Colon (tissue), 2 donors: ENCODE results near the gene HPCAL1.

Source experiments
- FAIRE-seq: peaks from 2 replicates; lab custom pipeline; 2012; peaks lifted over from hg19 to GRCh38; lab: Jason Lieb, UNC
- donor health status: control.
- donor health status: control.

HPCAL1 gene

DNA sequence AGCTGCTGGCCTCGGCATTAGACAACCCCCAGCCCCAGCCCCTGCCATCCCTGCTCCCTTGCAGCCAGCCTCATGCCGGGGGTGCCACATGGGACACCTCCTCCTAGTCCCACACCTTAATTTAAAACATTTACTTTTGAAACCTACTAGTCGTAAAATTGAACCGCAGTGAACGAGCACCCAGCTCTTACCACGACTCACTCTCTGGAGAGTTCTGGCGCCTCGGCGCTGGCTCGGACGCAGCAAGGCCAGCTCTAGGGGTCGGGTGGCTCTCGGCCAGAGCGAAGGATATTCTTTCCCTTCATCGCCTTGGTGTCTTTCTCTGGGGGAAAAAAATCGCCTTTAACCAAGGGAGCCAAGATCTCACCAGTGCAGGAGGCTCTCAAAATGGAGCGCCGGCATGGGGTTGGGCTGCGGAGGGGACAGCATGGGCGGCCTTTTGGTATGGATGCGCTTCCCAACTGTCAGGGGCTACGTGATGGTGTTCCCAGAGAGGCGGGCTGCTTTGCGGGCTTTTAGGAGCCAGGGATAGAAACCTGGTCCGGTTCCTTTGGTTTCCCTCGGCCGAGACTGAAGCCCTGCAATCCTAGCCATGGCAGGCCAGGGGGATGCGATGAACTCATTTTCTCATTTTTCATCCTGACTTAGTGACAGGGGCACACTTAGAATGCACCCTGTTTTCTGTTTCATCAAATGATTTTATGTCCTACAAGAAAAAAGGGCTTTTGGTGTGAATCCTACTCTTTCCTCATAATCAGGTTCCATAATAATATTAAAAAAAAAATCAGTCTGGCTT is 2.0 kb downstream of the HPCAL1 start:
- no peak for FAIRE-seq

DNA sequence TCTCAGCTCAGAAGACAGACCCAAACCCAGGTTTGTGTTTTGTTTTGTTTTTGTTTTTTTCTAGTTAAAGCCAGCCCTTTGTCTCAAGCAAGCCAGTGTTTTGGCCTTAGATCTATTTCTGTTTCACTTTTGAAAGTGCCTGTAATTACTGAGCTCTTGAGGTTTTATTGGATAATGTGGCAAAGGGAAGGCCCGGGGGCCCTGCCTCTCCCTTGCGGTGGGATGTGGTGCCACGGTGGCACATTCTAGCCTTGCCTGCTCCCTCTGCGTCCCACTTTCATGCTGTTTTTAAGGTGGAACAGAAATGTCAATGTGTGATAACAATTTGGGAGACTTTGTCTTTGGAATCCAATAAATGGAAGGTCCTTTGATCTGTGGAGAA is 2.5 kb downstream of the HPCAL1 start:
- no peak for FAIRE-seq

DNA sequence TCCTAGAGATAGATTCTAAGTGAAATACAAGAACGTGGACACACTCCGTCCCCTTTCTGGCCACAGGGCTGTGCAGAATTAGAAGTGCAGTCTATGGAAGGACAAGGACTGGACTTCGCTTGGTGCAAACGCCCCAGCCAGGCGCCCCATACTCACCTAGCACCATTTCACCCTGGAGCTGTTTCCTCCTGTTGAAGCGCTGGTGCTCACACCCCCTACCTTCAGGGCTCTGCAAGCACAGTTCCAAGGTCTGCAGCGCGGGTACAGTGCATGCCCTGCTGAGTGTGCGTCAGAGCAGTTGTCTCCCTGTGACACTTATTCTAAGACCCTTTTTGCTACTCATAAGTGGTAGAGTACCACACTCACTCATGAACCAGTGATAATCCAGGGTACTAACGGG is 3.0 kb downstream of the HPCAL1 start:
- no peak for FAIRE-seq

DNA sequence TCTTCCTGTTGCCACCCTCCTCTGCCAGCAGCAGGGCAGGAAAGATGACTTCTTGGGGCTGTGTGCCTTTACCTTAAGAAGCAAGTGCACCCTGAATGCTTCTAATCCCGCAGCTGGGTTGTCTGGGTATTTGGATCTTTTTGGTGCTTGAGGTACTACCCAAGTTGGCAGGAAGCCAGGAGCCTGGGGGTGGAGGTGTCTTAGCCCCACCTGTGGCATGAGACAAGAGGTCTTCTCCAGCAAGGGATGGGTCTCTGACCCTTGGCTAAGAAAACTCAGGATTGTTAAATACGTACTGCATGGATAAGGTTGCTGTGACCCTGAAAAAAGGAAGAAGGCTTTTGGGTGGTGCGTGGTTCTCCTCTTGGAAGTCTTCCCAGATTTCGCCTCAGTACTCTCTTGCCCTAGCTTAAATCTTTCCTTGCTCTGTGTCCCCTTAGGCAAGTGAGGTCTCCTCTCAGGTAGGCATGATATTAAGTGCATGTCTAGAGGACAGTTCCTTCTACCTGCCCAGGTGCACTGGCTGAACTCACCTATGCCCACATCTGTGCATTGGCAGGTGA is 4.3 kb downstream of the HPCAL1 start:
- FAIRE-seq = no peak

DNA sequence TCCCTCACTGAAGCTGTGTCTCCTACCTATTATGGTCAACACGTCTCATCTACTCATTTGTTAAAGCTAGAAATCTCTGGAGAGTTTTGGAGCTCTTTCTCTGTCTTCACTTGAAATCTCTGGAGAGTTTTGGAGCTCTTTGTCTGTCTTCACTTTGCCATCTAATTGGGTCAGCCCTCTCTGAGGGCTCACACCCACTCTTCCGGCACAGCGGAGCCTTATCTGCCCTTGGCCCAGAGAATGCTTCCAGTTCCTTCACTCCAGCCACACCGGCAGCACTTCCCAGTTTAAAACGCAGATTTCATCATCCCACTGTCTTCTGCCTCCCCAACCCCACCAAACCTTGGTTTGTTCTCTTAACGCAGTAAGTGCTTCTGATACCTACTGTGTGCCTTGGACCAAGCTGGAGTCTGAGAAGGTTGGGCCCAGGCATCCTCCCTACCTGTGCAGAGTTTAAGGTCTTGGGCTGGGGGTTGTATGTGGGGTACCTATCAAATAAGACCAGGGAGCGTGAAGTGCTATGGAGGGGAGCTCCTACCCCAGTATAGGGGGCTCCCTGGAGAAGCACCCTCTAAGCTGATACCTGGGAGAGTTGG is 5.0 kb downstream of the HPCAL1 start:
- FAIRE-seq = no peak

DNA sequence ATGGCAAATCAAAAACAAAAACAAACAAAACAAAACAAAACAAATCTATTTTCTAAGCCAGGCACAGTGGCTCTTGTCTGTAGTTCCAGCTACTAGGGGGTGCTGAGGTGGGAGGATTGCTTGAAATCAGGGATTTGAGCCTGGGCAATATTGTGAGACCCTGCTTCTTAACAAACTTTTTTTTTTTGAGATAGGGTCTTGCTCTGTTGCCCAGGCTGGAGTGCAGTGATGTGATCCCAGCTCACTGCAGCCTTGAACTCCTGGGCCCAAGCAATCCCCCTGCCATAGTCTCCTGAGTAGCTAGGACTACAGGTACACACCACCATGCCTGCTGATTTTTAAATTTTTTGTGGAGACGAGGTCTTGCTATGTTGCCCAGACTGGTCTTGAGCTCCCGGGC is 6.2 kb downstream of the HPCAL1 start:
- no peak for FAIRE-seq

DNA sequence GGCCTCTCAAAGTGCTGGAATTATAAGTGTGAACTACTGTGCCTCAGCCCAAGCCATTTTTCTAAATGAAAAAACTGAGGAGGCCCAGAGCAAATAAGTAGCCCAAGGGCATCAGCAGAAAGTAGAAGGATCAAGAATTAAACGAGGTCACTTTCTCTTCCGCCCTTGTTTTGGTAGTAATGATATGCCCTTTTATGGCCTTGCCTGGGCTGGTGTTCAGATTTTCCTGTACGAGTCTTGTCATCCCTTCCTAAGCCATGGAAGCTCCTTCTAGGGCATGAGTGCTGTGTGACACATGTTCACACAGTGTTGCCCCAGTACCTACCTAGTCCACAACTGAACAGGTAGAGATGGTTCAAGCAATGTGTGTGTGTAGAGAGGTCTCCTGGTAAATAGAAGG is 6.6 kb downstream of the HPCAL1 start:
- no peak for FAIRE-seq

DNA sequence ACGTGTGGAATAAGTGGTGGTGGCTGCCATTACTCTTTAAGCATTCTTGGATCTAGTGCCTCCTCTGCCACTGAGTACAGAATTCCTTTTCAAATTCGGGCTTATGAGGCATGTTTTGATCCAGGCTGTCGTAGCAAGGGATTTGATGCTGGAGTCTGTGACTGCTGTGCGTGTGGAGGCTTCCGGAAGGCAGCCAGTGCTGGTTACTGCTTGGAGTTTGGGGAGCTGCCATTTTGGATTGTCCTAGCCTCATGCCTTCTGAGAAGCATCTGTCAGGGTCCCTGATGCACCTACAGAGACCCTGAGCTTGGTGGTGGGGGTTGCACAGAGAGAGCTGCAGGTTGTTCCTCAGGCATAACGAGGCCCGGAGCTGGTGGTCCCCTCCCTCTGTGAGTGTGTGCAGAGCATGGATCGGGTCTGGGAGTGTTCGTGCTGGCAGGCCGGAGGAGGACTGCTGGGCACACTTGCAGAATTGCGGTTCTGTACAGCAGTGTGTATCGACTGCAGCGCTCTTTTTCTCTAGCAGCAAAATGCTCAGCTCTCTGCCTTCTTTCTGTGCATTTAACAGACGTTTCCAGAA is 7.7 kb downstream of the HPCAL1 start:
- no peak for FAIRE-seq

DNA sequence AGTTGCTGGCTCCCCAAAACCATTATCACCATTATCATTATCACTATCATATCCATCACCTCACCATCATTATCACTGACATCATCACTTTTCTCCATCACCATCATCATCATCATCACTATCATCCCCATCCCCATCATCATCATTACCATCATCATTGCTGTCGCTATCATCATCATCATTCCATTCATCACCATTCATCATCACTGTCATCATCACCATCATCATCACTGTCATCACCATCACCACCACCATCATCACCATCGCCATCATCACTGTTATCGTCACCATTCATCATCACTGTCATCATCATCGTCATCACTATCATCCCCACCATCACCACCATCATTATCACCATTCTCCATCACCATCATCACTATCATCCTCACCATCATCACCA is 9.0 kb downstream of the HPCAL1 start:
- FAIRE-seq = no peak

DNA sequence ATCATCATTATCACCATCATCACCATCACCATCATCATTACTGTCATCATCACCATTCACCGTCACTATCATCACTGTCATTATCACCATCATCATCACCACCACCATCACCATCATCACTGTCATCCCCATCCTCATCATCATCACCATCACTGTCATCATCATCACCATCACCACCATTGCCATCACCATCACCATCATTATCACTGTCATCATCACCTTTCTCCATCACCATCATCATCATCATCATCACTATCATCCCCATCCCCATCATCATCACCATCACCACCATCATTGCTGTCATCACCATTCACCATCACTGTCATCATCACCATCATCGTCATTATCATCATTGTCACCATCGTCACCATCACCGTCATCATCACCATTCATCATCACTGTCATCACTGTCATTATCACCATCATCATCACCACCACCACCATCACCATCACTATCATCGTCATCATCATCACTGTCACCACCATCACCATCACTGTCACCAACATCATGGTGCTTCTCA is 9.8 kb downstream of the HPCAL1 start:
- FAIRE-seq = no peak

DNA sequence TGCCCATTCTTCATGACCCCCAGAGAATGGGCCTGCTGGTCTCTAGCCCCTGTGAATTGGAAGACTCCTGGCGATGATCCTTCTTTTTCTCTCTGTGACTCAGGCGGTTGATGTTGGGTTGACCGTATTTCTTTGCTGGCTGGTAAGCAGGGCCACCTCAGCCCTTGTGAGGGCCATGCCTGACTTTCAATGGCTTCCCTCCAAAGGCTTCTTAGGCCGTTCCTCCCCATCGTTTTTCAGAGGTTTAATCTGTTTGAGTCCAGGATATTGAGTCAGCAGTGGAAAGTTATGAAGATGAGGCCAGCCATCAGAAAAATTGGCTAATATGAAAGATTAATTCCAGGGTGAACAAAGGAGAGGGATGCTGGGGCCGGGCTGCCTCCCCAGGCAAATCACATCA is 13.6 kb downstream of the HPCAL1 start:
- FAIRE-seq = no peak

DNA sequence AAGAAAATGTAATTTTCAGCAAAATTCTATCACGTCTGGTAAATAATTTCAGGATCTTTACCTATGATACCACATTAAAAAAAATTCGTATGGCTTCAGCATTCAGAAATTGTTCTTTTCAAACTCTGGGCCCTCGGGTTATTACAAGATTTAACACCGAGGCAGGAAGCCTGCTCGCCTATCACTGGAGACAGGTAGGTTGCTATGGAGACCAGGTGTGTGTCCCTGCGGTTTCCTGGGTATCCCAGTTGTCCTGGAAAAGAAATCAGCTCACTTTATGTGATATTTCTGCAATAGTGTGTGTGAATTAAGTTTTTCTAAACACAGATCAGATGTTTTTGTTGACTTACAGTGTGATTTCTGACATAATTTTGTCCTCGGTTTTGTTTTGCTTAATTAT is 14.2 kb downstream of the HPCAL1 start:
- no peak for FAIRE-seq

DNA sequence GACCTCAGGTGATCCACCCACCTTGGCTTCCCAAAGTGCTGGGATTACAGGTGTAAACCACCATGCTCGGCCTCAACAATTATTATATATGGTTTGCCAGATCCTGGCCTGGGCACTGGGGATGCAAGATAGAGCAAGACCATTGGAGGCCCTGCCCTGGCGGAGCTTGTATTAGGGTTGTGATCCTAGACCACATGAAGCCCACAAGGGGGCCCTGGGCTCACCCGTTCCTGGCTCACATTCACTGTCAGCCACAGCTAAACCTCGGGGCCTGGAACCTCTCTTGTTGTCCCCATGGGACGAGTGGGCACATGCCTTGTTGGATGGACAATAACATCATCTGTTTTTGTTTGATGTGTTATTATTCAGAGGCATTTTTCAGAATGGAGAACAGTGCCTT is 14.9 kb downstream of the HPCAL1 start:
- no peak for FAIRE-seq

DNA sequence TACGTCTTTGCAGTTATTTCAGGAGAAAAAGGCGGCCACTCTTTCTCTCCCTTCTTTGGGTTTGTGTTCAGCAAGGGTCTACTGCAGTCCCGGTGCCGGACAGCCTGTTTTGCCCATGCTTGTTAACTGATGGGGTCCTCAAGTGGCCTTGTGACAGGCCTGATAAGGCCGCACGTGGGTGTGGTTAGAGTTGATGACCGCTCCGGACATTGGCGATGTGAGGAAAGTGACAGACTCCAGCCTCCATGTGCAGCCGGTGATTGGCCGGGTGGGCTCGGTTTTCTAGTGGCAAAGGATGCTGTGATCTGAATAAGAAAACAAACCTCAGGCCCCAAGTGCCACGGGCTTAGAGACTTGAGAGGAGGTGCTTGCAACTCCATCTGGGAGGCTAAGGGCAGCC is 15.6 kb downstream of the HPCAL1 start:
- no peak for FAIRE-seq

DNA sequence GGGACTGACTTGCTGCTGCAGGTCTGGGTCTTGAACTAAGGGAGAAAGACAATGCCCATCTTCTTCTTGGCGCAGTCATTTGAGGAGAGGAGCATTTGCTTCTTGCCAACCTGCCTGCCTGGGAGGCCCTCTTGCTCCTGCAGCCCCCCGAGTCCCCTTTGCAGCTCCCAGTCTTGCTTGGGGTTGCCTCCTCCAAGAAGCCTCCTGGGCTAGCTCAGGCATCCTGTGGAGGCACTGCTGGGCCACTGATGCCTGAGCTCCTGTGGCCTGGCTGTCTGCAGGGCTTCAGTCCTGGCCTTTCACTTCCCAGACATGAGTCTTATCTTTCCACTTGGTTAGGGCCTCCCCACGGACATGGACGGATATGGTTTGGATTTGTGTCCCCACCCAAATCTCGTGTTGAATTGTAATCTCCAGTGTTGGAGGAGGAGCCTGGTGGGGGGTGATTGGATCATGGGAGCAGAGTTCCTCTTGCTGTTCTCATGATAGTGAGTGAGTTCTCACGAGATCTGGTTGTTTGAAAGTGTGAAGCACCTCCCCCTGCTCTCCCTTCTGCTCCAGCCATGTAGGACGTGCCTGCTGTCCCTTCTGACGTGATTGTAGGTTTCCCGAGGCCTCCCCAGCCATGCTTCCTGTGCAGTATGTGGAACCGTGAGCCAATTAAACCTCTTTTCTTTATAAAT is 17.3 kb downstream of the HPCAL1 start:
- no peak for FAIRE-seq

DNA sequence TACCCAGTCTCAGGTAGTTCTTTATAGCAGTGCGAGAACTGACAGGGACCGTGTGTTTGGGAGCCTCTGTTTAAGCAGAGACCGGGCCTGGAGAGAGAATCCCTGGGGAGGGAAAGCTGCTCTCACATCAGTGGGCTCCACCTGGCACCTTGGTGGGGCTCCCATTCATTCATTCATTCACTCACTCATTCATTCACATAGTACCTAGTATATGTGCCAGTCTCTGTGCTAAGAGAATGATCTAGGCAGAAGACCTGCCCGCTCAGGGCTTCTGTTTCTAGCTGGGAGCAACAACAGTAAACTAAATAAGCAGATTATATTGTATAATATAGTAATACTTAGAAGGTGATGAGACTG is 17.8 kb downstream of the HPCAL1 start:
- no peak for FAIRE-seq

DNA sequence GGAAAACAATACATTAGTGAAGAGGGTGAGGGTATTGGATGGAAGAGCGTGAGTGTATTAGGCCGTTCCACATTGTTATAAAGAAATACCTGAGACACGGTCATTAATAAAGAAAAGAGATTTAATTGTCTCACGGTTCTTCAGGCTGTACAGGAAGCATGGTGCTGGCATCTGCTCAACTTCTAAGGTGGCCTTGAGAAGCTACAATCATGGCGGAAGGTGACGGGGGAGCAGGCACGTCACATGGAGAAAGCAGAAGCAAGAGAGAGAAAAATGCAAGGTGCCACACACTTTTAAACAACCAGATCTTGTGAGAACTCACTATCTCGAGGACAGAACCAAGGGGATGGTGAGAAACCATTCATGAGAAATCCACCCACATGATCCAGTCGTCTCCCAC is 18.2 kb downstream of the HPCAL1 start:
- FAIRE-seq = no peak

DNA sequence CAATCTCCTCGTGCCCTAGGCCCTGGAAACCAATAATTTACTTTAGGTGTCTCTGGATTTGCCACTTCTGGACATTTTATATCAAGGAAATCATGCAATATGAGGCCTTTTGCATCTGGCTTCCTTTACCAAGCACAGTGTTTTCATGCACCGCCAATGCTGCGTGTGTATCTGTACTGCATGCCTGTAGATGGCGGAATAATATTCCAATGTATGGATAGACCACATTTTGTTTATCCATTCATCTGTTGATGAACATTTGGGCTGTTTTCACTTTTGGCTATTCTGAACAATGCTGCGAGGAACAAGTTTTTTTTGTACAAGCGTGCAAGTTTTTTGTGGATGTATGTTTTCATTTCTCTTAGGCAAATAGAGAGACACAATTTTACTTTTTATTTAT is 18.9 kb downstream of the HPCAL1 start:
- no peak for FAIRE-seq

DNA sequence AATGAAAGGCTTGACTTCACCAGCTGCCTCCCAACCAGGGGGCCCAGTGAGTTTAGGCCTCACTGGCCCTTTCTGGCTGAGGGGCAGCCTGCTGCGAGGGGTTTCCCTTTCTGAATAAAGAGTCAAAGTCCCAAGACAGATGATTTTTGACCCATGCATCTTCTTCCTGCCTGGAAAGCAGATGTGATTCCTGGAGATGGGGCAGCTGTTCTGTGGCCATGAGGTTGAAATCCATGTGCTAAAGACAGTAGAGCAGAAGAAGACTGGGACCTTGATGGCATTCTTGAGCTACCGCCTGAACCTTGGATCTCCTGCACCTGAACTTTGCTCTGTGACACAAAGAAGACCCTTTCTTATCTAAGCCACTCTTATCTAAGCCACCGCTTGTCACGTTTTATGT is 19.8 kb downstream of the HPCAL1 start:
- FAIRE-seq = no peak

DNA sequence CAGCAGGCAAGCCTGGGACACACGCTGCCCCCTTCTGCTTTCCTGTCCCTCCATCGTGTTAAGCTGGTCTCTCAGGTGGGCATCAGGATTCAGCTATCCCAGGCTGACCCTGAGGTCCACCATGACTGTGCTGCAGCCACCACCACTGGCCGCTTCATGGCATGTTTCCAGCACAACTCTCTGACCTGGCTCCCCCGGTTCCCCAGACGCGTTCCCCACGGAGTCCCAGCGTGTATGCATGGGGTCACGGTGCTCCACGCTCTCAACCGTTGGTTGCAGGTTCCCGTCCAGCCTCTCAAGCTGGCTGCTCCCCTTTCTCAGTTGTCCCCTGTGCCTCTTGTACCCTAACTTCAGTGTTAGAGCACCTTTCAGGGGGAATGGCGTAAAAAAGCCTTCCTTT is 20.3 kb downstream of the HPCAL1 start:
- FAIRE-seq = no peak

DNA sequence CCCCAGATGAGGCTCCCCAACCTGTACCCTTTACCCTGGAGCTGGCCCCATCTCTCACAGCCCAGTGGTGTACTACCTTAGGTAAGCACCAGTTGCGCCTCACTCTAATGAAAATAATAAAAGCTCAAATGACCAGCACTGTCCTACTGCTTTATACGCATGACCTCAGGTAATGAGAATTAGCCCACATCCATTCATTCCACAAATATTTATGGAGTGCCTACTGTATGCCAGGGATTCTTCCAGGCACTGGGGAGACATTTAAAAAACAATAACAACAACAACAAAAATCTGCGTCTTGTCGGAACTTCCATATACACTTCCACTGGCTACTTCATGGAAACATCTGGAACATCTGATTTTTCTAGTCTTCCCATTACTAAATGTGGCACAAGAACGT is 20.8 kb downstream of the HPCAL1 start:
- no peak for FAIRE-seq

DNA sequence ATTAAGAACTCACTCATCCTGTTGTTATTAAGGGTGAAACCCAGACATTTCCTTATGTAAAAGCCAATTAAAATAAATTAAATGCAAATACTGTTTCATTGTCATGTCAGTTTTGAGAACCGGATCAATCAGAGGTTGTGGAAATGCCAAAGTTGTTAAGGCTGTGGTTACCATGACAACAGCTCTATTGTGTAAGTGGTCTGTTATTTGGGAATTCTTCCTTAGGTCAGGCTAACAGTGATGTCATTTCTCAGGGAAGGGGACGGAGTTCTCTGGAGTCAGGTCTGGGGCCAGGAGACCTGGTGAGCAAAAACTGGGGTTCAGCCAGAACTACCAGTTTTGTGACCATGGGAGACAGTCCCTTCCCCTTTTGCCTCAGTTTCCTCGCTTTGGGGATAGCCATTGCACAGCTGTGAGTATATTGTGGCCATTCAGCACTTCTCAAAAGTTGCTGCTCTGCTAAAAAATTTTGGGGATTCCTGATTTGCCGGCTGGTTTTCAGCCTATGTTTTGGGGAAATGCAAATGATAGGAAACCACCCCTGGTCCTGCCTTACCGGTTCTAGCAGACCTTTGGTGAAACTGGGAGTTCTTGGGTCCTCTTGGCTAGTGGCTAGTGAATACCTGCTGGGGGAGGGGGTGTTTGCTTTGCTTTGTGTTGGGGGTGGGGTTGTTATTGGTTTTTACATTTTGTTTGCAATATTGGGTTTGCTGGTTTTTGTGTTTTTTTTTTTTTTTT is 21.6 kb downstream of the HPCAL1 start:
- FAIRE-seq = no peak
